HG02678 (cell line): Measurements from ENCODE around the gene MEF2B.
"Not testable (repeated sequence)": the region's sequence is repeated elsewhere in the genome, so short reads cannot be mapped to it uniquely, and the experiment has no call there.

Experiments
- ATAC-seq: cut with Tn5 transposase; IDR thresholded peaks from one replicate; pipeline ENCODE4 v1.9.1; 2021; ENCODE audit warnings: mild to moderate bottlenecking, moderate library complexity; ENCODE audit not compliant: unreplicated experiment

The MEF2B gene

DNA sequence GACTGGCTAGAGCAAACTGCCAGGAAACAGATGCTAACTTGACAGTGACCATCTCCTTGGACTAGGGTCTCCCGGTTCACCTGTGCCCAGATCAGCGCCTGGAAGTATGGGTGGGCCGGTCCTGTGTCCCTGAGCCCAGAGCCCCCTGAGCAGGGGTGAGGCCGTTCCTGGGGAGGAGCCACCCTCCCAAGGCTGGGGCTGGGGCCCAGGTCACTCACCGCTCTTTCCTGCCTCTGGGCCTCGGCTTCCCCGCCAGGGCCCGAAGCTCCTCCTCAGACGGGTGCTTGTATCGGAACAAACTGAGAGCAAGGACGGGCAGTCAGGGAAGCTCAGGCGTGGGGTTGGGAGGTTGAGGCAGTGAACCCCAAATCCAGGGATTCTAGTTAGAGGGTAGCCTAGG is 37.2 kb downstream of the MEF2B start:
- ATAC-seq, result no peak

DNA sequence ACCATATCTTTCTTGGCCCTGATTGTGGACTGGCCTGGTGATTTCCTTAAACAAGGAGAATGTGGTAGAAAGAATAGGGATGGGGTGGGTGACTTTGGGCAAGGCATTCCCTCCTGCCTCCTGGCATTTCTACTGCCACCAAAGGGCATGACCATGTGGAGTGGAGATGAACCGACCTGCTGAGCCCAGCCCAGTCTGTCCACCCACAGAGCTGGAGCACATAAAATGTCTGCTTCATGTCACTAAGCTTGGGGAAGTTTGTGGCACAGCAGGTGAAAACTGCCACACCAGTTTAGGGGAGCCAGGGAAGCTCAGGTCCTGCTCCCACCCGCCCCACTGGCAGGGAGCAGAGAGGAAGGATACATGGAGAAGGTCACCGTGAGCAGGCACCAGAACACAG is 38.1 kb downstream of the MEF2B start:
- no peak for ATAC-seq

DNA sequence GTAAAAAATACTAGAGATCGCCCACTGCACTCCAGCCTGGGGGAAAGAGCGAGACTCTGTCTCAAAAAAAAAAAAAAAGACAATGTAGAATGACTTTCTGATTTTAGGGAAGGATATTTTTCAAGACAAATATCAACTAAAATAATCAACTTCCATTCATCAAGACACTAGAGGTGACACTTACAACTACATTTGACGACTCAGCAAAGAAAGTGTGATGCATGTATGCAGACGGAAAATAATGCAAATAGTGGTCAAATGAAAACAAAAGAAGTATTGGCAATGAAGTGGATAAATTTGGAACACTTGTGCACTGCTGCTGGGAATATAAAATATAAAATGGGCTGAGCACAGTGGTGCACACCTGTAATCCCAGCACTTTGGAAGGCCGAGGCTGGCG is 44.0 kb downstream of the MEF2B start:
- ATAC-seq, result no peak

DNA sequence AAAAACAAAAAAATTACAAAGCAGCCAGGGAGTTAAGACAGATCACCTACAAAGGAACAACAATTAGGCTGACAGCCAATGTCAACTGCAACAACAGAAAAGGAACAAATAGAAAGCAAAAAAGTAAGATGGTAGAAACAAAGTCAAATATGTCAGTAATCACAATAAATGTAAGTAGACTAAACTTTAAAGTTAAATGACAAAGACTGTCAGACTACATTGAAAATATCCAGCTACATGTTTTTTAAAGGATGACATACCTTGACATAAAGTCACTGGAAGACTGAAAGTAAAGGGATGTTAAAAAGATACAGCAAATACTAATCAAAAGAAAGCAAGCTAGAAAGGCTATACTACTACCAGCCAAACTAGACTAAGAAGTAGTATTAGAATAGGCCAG is 46.7 kb downstream of the MEF2B start:
- ATAC-seq, result no peak

DNA sequence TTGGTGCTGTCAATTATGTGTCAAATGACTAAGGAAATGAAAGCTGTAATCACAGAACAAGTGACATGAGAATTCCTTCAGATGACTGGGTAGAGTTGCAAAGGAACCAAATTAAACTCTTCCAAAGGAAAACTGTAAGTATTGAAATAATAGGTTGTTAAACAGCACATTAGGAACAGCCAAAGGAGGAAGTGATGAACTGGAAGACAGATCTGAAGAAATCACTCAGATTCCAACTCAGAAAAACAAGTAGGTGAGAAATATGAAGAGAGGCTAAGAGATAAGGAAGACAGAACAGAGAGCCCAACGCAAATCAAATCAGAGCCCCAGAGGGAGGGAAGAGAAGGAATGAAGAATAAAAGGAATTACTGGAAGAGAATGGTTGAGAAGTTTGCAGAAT is 47.2 kb downstream of the MEF2B start:
- no peak for ATAC-seq

DNA sequence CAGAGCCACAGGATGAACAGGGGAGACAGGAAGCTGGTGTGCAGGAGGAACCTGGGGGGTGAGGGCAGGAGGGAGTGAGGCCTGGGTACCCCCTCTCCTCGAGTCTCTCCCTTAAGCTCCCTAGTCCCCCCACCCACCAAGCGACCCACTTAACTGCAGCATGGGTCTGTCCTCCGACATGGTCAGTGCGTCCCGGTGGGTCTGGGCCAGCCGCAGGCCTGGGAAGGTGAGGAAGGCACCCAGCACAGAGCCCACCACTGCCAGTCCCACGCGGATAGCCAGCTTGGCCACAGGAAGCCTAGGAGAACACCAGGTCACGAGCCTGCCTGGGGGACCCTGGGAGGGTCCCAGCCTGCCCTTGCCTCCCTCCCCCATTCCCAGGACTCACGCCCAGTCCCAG is 48.7 kb downstream of the MEF2B start:
- no peak for ATAC-seq

DNA sequence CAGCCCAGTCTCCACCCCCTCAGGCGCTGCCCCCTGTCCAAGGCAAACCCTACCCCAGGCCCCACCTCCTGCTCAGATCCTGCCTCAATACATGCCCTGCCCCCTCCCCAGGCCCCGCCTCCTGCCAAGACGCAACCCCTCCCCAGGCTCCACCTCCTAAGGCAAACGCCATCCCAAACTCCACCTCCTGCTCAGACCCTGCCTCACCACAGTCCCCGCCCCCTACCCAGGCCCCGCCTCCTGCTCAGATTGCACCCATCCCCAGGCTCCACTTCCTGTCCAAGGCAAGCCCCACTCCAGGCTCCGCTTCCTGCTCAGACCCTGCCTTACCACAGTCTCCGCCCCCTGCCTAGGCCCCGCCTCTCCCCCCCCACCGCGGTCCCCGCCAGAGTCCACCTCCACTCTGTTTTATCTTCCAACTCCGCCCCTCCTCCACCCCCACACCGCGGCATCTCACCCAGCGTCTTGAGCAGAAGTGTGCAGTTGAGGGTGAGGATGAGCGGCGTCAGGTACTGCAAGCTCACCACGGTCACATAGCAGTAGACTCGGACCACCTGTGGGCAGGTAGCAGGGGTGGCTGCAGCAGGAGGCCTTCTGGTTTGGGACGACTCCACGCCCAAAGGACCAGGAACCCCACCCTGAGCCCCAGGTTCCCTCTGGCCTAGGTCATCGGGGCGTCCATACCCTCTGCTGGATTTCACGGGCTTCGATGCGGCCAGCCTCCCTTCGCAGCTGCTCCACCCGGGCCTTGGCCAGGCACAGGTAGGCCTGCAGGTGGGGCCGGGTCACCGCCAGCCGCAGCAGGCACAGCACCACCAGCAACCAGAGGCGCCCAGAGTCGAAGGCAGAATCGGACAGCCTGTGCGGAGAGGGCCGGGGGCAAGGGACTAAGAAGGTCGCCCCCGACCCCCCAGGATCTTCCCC is 49.5 kb downstream of the MEF2B start:
- ATAC-seq, result no peak

DNA sequence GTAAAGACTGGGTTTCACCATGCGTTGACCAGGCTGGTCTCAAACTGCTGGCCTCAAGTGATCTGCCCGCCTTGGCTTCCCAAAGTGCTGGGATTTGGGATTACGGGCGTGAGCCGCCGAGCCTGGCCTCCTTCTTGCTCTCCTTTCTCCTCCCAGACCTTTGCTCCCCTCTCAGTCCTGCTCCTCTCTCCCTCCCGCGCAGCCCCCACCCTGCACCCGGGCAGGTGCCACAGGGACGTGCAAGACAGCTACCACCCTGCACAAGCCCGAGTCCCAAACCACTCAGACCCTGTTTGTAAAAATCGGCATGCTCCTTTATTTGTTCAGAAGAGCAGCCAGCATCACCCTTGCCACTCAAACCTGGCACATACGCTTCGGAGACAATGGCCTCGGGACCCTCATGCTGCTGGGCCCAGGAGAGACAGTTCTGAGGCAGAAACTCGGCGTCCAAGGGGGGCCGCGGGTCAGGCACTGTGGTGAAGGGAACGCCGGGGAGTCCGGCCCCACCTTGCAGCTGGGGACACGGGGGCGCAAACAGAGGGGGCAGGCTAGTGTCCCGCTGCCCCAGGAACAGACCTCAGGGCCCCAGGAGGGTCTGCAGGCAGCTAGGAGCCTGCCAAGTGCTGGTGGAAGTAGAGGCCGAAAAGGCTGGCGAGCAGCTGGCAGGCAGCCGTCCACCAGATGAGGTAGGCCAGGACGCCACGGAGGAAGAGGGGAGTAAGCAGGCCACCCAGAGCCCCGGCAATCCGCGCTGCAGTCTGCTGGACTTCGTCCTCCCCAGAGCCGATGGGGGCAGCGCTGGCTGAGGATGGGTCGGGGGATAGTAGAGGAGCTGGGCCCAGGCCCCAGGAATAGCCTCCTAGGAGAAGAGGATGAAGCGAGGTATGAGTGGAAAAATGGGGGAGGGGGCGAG is 50.5 kb downstream of the MEF2B start:
- no peak for ATAC-seq

DNA sequence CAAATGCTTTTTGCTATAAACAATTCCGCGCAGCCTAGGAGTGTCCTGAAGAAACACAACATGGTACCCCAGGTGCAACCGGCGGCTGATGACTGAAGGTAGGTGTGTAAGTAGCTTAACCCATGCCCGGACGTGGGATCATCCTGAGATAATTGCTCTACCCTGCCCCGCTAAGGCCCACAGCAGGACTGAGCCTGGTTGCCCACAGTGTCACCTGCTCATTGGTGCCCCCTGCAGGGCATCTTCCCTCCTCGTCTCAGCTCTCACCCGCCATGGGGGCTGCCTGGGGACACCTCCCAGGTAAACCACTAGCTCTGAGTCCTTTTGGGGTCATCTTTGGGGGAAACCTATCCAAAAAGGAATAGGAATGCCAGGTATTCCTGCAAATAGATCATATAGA is 54.1 kb downstream of the MEF2B start:
- ATAC-seq, result no peak

DNA sequence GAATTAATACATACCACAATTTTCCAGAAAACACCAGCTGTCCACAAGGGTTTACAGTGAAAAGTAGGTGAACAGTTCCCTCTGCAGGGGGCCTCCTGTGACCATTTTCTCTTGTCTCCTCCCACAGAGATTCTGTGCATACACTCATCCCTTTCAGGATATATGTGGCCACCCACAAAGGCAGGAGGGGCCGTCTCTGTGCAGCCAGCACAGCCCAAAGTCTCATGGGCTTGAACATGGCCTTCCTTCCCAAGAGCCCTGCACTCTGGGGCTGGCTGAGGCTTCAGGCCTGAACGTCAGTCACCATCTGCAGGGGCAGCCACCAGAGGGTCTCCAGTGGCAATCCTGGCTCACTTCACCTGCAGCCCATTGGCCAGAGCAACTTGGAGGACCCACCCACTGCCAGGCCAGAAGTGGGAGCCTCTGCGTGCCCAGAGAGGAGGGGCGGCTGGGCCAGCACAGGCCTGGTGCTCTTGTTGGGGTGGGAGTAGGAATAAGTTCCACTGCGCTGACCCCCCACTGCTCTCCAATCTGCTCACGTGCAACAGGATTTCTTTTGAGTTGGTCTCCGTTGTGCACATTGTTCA is 56.9 kb downstream of the MEF2B start:
- no peak for ATAC-seq

DNA sequence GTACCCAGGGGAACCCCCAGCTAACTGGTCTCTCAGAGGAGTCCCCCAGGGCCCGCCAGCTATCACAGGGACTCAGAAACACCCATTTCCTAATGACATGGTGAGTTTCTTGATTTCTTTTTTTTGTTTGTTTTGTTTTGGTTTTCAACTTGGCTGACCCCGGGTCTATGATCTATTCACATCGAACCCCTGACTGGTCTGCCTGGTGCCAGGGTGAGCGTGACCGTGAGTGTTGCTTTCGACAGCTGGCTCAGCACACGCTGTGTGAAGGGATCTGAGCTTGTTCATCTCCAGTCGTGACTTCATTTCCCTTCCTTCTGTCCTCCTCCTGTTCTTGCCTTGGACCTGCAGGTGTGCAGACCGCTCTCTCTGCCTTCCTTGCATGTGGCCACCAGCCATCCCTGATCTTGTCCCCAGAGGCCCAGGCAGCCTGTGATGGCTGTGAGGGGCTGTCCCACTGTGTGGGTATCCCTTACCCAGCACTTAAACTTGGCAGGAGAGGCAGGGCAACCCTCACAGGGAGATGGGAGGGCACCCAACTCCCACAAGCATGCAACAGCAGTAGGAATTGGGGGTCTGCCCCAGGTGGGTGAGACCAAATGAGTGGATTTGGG is 58.0 kb downstream of the MEF2B start:
- no peak for ATAC-seq

DNA sequence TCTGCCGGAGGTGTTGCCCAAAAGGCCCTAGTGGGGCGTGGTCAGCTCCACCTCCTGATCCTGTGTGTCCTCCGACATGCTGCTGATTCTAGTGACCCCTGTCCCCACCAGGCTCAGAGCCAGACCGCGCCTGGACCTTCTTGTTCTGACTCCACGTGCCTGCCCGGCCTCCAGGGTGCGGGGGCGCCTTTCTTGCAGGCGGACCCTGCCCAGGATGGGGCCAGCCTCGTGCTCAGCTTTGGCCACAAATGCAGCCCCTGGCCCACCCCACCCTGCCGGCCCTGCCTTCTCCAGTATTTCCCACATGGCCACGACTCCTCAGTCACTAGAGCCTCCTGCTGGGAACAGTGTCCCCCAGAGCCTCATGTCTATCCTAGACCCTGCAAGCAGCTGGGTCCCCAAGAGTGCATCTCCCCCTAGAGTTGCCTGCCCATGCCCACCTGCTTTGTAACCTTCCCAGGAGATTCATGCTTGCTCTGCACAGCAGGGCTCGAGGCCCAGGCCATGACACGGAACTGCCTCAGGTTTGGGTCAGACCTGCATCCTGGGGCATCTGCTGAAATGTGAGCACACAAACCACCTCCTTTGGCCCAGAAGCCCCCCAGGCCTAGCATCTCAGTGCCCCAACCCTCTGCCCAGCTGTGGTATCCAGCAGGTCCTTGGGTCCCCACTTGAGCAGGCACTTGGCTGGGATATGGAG is 58.8 kb downstream of the MEF2B start:
- no peak for ATAC-seq

DNA sequence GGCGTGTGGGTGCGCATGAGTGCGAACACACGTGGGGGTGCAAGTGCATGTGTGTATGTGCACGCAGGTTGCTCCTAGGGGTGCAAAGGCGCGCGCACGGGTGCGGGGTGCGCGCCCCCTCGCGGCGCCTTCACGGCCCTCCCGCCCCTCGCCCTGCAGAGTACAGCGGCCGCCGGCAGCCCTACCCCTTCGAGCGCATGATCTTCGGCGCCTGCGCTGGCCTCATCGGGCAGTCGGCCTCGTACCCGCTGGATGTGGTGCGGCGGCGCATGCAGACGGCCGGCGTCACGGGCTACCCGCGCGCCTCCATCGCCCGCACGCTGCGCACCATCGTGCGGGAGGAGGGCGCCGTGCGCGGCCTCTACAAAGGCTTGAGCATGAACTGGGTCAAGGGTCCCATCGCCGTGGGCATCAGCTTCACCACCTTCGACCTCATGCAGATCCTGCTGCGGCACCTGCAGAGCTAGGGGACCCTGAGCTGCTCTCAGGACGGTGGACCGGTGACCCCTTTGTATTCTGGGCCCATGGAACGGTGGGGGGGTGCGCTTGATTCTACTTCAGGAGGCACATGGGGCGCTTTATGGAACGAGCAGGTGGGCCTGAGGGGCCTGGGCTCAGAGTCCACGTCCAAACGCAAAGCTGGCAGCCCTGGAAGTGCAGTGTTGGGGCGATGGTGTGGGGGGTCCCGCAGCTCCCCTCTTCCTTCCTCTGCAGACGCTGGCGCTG is 59.5 kb downstream of the MEF2B start:
- no peak for ATAC-seq

DNA sequence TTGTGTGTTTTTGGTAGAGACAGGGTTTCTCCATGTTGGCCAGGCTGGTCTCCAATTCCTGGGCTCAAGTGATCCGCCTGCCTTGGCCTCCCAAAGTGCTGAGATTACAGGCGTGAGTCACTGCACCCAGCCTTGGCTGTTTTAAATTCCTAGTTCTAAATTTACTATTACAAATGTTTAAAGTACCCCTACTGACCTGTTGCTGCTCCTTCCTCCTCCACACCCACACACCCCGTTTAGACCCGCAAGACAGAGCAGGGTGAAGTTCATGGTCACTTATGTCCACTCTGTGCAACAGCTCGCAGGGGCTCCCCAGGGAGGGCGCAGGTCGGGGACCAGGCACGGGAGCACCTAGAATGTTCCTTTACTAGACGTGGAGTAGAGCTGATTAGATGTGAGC is 60.5 kb downstream of the MEF2B start:
- ATAC-seq, result no peak

DNA sequence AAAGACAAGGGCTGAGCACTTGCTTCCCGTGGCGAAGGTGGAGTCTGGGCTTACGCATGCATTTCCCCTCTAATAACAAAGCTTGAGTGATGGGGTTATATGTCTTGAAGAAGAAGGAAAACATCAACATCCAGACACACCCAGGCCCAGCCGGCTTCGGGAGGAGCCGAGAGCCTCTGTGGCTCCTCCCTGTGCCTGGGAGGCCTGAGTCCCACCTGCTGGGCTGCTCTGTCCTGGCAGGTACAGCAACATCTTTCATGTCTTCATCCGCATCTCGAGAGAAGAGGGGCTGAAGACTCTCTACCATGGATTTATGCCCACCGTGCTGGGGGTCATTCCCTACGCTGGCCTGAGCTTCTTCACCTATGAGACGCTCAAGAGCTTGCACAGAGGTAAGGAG is 62.4 kb downstream of the MEF2B start:
- no peak for ATAC-seq

DNA sequence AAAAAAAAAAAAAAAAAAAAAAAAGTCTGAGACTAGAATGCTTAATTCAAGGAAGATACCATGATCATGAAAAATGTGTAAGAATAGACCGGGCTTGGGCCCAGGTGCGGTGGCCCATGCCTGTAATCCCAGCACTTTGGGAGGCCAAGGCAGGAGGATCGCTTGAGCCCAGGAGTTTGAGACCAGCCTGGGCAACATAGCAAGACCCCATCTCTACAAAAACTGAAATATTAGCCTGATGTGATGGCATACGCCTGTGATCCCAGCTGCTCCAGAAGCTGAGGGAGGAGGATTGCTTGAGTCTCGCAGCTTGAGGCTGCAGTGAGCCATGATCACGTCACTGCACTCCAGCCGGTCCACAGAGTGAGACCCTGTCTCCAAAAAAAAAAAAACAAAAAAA is 63.1 kb downstream of the MEF2B start:
- not testable (repeated sequence) for ATAC-seq

DNA sequence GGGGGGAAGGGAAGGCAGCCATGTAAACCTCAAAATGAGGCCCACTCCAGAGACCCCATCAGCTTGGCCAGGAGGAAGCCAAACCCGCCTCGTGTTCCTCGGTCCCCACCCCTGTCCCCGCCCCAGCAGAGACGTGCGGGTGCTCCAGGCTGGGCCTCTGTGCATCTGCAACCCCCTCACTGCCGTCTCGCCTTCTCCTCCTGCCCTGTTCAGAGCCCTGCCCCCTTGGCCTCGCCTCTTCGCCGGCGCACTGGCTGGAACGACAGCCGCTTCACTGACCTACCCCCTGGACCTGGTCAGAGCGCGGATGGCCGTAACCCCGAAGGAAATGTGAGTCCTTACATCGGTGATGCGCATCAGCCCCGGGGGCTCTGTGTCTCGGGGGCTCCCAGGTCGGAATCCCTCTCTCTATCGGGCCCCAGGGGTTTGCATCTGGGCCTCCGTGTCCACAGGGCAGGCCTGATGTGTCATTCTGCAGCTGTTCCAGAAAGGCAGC is 64.0 kb downstream of the MEF2B start:
- ATAC-seq, result no peak

DNA sequence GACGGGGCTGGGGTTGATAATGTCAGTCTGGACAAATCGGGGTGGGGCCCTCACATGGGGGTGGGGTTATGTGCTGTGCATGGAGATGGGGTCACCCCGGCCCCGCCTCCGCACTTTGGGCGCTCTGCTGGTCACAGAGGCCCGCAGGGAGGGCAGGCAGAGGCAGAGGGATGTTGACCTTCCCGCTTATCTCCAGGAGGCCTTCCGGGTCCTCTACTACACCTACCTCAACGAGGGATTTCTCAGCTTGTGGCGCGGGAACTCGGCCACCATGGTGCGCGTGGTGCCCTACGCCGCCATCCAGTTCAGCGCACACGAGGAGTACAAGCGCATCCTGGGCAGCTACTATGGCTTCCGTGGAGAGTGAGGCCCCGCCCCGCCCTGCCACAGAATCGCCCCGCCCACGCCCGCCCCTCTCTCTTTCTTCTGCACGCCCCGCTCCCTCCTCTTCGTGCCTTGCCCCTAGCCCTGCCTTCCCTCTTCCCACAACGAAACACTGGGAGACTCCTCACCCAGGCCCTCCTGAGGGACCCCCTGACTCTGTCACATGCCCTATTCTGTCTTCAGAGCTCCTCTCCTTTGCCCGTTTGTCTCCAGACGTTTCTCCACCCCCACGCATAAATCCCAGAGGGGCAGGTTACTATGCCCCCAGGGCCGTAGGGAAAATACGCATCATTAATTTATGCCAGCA is 64.6 kb downstream of the MEF2B start:
- ATAC-seq, result no peak

DNA sequence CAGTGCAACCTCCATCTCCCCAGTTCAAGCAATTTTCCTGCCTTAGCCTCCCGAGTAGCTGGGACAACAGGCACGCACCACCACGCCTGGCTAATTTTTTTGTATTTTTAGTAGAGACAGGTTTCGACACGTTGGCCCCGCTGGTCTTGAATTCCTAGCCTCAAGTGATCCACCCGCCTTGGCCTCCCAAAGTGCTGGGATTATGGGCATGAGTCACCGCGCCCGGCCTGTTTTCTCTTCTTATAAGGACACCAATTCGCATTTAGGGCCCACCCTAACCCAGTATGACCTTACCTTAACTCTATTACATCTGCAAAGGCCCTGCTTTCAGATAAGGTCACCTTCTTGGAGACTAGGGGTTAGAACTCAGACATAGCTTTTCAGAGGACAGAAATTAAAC is 66.9 kb downstream of the MEF2B start:
- ATAC-seq, result no peak
